Stimulated activated CD4-positive, alpha-beta T cell treated with anti-CD3 and anti-CD28 coated beads, Interleukin-15, amount 100 ng/mL, for 24 hours (primary cell): ENCODE data around the gene NINJ2.
"Not testable (repeated sequence)": the region's sequence is repeated elsewhere in the genome, so short reads cannot be mapped to it uniquely, and the experiment has no call there.

Experiments used
- DNase-seq: peaks from one replicate; pipeline ENCODE4 v3.0.0-alpha.2; 2020

The NINJ2 gene

DNA sequence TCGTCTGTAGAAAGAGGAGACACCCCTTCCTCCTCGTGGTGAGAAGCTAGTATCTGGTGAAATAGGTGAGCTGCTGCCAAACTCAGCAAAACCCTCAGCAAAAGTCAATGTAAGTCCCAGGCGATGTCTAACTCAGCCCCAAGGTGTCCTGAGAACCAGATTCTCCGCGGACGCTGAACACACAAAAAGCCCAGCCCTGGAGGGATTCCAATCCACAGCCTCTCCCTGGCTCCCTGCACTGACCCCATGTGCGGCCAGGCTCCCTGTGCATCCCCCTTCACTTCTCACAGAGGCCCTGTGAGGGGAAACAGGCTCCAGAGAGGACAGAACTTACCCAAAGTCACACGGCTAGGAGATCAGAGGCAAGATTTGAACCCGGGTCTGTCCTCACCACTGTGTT lies 81.5 kb downstream of the NINJ2 start:
- DNase-seq = no peak

GRCh38 chr12:581321-581720 lies 81.9 kb downstream of the NINJ2 start:
- DNase-seq = no peak

DNA sequence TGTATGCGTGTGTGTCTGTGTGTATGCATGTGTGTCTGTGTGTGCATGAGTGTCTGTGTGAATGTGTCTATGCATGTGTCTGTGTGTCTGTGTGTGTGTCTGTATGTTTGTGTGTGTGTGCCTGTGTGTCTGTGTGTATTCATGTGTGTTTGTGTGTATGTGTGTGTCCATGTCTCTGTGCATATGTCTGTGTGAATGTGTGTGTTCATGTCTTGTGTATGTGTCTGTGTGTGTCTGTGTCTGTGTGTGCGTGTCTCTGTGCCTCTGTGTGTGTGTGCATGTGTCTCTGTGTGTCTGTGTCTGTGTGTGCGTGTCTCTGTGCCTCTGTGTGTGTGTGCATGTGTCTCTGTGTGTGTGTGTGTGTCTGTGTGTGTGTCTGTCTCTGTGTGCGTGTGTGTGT lies 82.4 kb downstream of the NINJ2 start:
- DNase-seq = no peak

DNA sequence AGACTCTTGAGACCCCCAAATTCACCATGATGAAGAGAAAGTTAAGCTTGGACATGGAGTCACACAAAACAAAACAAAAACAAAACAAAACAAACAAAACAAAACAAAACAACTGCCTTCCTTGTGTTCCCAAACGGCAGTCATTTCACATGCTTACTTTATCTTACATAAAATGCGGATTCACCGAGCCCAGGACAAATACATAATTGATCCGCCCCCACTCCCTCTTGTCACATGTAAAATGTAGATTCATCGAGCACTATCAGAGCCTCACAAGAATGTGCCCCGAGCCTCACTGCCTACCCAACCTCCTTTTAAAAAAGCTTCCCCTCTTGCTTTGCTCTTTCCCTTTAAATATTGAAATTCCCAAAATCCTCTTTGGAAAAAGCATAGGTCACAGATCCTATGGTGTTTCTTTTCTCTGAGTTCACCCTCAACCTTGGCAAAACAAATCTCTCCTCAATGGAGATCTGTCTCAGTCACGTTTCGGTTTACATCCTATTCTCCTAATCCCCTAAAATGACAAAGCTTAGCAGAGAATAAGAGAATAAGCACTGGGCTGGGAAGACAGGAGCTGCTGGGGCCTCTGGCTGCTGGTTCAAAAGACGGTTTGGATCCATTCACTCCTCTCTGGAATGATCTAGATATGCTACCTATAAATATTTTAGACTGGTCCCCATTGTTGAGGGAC lies 83.7 kb downstream of the NINJ2 start:
- no peak for DNase-seq

- DNase-seq = no peak
Measured at GRCh38 chr12:578748-579419, 84.4 kb downstream of the NINJ2 start.

- not testable (repeated sequence) for DNase-seq
Measured at GRCh38 chr12:577994-578747, 85.1 kb downstream of the NINJ2 start.

- DNase-seq = no peak
Measured at GRCh38 chr12:576615-577110, 86.6 kb downstream of the NINJ2 start.

GRCh38 chr12:575948-576614 lies 87.2 kb downstream of the NINJ2 start:
- peak; percentile 87 for DNase-seq

DNA sequence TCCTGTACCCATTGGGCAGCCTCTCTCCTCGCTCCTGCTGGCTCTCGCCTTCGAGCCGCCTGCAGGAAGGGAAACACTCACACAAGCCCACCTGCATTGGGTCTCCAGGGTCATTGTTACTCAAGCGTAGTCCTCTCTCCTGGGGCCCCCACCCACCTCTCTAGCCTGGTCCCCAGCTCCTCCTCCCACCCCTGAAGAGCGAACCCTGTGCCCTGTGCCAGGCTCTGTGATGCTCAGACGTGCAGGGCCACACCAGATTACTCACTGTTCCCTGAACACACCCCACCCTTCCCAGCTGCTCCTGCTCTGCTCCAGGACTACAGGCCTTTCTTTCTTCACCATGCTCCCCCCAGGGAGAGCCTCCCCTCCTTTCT lies 88.1 kb downstream of the NINJ2 start:
- no peak for DNase-seq

GRCh38 chr12:574475-575128 lies 88.6 kb downstream of the NINJ2 start:
- no peak for DNase-seq

DNA sequence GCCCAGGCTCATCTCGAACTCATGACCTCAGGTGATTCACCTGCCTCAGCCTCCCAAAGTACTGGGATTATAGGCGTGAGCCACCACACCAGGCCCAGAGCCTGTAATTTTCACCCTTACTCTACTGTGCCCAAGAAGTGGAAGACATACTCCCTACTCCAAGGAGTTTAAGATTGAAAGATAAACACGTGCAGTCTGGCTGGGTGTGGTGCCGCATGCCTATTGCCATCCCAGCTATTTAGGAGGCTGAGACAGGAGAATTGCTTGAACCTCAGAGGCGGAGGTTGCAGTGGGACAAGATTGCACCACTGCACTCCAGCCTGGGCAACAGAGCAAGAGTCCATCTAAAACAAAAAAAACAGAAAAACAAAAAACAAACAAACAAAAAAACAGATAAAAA lies 90.0 kb downstream of the NINJ2 start:
- no peak for DNase-seq

DNA sequence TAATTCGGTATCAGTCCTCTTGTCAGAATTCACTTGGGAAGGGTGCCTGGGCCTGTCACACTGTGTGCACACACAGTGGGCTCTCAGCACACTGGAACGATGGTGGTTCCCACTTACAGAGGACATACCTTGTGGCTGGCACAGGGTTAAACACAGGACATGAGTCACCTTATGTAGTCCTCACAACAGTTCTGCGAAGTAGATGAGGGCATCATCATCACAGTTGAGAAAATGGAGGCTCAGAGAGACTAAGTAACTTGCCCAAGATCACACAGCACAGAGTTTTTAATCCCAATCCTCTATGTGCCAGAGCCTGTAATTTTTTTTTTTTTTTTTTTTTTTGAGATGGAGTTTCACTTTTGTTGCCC lies 90.7 kb downstream of the NINJ2 start:
- no peak for DNase-seq

- DNase-seq = no peak
Measured at GRCh38 chr12:571795-572531, 91.3 kb downstream of the NINJ2 start.

GRCh38 chr12:570921-571794 lies 92.1 kb downstream of the NINJ2 start:
- DNase-seq = no peak

- DNase-seq = no peak
Measured at GRCh38 chr12:570435-570920, 92.8 kb downstream of the NINJ2 start.

DNA sequence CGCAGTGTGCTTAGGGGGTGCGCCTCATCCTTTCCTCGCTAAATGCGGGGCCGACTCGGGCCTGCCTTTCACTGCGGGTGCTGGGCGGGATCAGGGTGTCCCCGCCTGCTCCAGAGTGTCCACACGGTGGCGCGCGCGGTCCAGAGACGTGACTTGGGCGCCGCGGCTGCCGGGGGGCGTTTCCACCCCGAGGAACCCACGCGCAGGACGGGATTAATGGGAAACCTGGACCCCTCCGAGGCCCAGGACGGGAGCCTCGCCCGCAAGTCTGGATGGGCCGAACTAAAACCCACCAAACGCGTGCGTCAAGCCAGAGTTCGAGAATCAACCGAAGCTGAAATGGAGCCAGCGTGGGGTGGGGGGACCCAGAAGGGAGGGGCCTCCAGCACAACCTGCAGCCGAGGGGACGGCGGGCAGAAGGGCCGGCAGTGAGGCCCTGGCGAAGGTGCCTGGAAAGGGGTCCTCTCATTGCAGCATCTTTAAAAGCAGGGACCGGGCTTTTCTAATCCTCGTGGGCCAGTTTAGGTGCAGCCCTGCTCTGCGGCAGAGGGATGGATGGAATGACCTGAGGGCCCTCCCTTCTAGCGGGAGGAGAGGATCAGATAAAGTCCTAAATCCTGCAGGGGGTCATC lies 93.3 kb downstream of the NINJ2 start:
- peak; percentile 92 for DNase-seq

- no peak for DNase-seq
Measured at GRCh38 chr12:569091-569676, 94.1 kb downstream of the NINJ2 start.

DNA sequence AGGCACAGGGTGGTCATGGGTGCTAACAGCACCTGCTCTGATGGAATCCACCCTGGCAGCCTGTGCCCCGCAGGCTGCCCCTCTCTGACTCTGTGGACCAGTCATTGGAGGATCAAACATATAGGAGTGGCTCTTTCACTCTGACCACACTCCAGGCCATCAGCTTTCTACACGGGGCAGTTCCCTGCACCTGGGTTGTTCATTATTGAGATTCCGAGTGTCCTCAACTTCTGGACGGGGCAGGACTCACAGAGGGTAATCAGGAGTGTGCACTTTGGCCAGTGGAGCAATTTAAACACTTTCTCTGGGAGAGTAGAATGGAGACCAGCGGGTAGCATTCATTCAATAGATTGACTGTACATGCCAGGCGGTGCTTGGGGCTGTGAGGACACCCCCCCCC lies 94.8 kb downstream of the NINJ2 start:
- DNase-seq = no peak

- DNase-seq = no peak
Measured at GRCh38 chr12:565589-566105, 97.6 kb downstream of the NINJ2 start.

DNA sequence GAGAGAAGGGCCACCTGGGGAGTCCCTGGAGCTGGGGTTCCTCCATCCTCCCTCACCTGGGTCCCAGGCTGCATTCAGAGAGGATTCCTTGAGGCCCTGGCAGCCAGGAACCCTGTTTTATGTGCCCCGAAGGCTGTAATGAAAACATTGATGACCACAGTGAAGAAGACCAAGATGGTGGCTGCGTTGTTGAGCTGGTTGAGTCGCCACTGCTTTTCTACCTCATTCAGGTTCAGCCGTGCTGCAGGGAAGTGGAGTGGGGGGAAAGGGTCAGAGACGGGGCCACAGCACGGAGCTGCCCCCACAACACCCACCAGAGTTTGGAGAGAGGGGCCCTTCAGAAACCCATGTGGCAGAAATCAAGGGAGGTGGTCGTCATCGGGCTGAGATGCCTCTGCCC lies 98.1 kb downstream of the NINJ2 start:
- DNase-seq = no peak
